PC-3 (cell line): Measurements from ENCODE around the gene ZNF423.

ENCODE experiments used
- EZH2 ChIP-seq: fragments of 300-600 bp; sonication (generic); IDR thresholded peaks from one replicate; pipeline ENCODE4 v1.6.1; 2017; ENCODE audit warnings: antibody characterized with exemption, mild to moderate bottlenecking, low read length; ENCODE audit not compliant: unreplicated experiment
- EZH2phosphoT487 ChIP-seq: fragments of 300-600 bp; sonication (generic); IDR thresholded peaks from 2 replicates; pipeline ENCODE4 v1.6.1; 2018; ENCODE audit warnings: mild to moderate bottlenecking, antibody characterized with exemption, low read length, borderline replicate concordance

DNA sequence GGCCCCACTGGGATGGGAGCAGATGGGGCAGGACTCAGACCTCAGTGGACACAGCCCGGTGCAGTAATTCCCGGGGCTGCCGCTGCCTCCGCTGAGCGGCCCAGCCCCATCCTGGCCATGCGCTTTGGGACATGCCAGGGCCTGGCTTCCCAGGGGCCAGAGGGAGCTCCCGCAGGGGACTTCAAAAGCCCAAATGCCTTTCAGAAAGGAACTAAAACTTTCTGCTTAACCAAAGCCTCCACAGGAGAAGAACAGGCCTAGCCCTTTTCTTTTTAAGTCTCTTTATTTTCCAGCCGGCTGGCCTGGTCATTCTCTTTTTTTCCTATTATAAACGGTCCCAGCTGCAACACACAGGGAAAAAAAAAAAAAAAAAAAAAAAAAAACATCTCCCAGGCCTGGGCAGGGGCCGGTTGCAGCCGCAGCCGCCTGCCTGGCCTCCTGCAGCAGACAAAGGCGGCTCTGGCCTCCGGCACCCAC, 10.7 kb upstream of the ZNF423 start:
- TF ChIP-seq EZH2 (no peak), EZH2phosphoT487 (no peak)
